Spleen (tissue), 7 donors: ENCODE data around the gene PUM2.

Source experiments
- CTCF ChIP-seq, 11 experiments: fragments of 200-600 bp in 7 of 11; fragments of 450-650 bp in 4 of 11; sonication (generic) in 4 of 11; IDR thresholded peaks in 8 of 11; conservative IDR thresholded peaks in 3 of 11; 1 replicate in 7 of 11; 2 replicates in 4 of 11; pipeline versions ENCODE4 v1.4.0 to v1.8.0; 2016 to 2021; ENCODE audit warnings: antibody characterized with exemption in 11 of 11, inconsistent platforms in 4 of 11, mild to moderate bottlenecking in 1 of 11
- POLR2A ChIP-seq, 3 donors: fragments of 450-650 bp; IDR thresholded peaks; one replicate each; pipeline ENCODE4 v1.5.1; 2017; ENCODE audit warnings: antibody characterized with exemption in 3 of 3, mild to moderate bottlenecking in 1 of 3
- POLR2AphosphoS5 ChIP-seq, 3 donors: sonication (generic); formaldehyde crosslinking; IDR thresholded peaks; one replicate each; pipeline ENCODE4 v1.5.1; 2017; ENCODE audit warnings: antibody characterized with exemption in 3 of 3
- donor health status: DM: no; HTN: no; CAD: no; lungs with moderate emphysema.
- donor health status: DM: no; HTN: no; CAD: no.
- donor health status: DM: no; HTN: no; CAD: no.

- TF ChIP-seq CTCF (IDR thresholded peaks at IDR 0.05 in 8 of 11, conservative IDR thresholded peaks at IDR 0.05 in 3 of 11) (no peak), POLR2A (IDR thresholded peaks at IDR 0.05) (no peak), POLR2AphosphoS5 (IDR thresholded peaks at IDR 0.05) (no peak)
Observed at GRCh38 chr2:20366672-20367116, 16.1 kb upstream of the PUM2 start.
